Fibroblast of pulmonary artery (primary cell): ENCODE results near the gene CABLES1.

Source experiments
- DNase-seq: peaks from one replicate; pipeline ENCODE4 v3.0.0-alpha.2; 2010; ENCODE audit warnings: low read depth
- H3K4me3 ChIP-seq: replicated peaks from 2 replicates; pipeline ENCODE4 v1.5.1; 2011; ENCODE audit warnings: low read depth, mild to moderate bottlenecking, control low read depth, low read length, moderate library complexity
- CTCF ChIP-seq: IDR thresholded peaks from 2 replicates; pipeline ENCODE4 v1.5.1; 2011; ENCODE audit warnings: mild to moderate bottlenecking, control low read depth, low read length, inconsistent platforms; ENCODE audit errors: missing control alignments

The CABLES1 gene

DNA sequence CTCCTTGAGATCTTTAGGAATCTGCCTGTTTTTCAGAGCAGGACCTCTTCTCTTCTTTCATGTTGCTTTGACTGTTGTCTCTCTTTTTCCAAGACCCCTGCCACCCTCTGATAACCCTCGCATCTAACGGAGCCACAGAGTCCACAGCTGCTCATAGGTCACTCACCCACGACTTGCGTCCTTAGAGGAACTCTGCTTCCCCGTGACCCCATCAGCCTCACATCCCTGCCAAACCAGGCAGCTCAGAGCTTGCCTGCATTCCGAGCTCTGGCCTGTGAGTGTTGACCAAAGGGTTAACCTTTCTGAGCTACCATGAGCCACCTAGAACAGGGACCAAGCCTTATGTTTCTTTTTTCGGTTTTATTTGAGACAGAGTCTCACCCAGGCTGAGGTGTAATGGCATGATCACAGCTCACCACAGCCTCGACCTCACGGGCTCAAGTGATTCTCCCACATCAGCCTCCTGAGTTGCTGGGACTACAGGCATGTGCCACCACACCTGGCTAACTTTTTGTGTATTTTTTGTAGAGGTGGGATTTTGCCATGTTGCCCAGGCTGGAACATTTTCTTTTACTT, 36.4 kb downstream of the CABLES1 start:
- H3K4me3 ChIP-seq: no peak overlapping the region
- no peak for TF ChIP-seq CTCF
- DNase-seq: no peak

DNA sequence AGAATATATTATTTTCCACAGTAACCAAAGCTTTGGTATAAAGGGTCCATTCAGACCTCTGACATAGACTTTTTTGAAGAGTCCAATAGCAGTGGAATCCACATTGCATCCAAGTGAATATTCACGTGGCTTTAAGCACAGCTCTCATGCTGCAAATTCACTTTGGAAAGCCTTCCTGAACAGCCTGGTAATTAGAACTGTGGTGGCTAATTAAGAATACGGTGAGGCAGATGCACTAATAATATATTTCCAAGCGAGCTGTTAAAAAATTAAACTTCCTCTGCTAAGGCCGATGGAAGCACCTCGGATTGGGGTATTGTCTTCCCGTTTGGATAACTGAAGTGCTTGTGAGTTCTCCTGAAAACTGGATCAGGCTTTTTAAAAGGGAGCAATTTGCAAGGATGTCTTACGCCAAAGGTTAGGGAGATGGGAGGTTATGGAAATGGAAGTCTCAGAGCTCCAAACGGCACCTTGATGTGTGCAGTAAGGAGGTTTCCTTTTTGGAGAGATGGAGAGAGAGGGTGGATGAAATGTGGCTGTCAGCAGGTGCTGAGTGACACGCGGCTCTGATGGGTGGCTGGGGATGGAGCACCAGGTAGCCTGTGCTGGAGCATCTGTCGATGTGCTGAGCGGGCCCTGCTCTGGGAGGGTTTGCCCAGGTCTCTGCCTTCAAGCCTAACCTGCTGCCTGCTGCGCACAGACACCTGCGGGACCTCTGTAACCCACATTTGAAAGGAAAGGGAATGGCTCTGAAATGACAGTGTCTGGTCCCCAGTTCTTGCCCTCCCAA, 37.5 kb downstream of the CABLES1 start:
- no peak for DNase-seq
- TF ChIP-seq CTCF: no peak
- no peak overlapping the region for H3K4me3 ChIP-seq

- TF ChIP-seq CTCF: no peak
Measured at GRCh38 chr18:23173912-23174311, 38.6 kb downstream of the CABLES1 start.

GRCh38 chr18:23176701-23177432, 41.6 kb downstream of the CABLES1 start:
- no peak overlapping the region for H3K4me3 ChIP-seq
- no peak for TF ChIP-seq CTCF
- DNase-seq: no peak

More at GRCh38 chr18:23173912-23174311, 38.6 kb downstream of the CABLES1 start:
- no peak overlapping the region for H3K4me3 ChIP-seq
- no peak for DNase-seq

GRCh38 chr18:23177433-23178072, 42.3 kb downstream of the CABLES1 start:
- TF ChIP-seq CTCF: no peak
- DNase-seq: no peak
- H3K4me3 ChIP-seq: no peak overlapping the region

- no peak for DNase-seq
- H3K4me3 ChIP-seq: no peak overlapping the region
- TF ChIP-seq CTCF: no peak
Measured at GRCh38 chr18:23178201-23178600, 42.9 kb downstream of the CABLES1 start.
